LoVo (cell line): Measurements from ENCODE around the gene CD96.

Source experiments
- DNase-seq: peaks from one replicate; pipeline ENCODE4 v3.0.0-alpha.2; 2016; ENCODE audit warnings: low spot score

CD96 gene

GRCh38 chr3:111676211-111677006 is 134.4 kb downstream of the CD96 start:
- peak; percentile 90 for DNase-seq

- no peak for DNase-seq
Observed at GRCh38 chr3:111677007-111677392, 135.0 kb downstream of the CD96 start.

- peak; percentile 28 for DNase-seq
Observed at GRCh38 chr3:111681661-111682426, 139.8 kb downstream of the CD96 start.

- no peak for DNase-seq
Observed at GRCh38 chr3:111684640-111685039, 142.6 kb downstream of the CD96 start.

GRCh38 chr3:111688190-111688800 is 146.3 kb downstream of the CD96 start:
- DNase-seq = no peak

- DNase-seq = no peak
Observed at GRCh38 chr3:111690242-111690641, 148.2 kb downstream of the CD96 start.

- DNase-seq = no peak
Observed at GRCh38 chr3:111691293-111691909, 149.4 kb downstream of the CD96 start.

GRCh38 chr3:111692593-111693552 is 150.9 kb downstream of the CD96 start:
- no peak for DNase-seq

- DNase-seq = no peak
Observed at GRCh38 chr3:111694471-111694870, 152.5 kb downstream of the CD96 start.

GRCh38 chr3:111695636-111696117 is 153.7 kb downstream of the CD96 start:
- peak; percentile 24 for DNase-seq

- DNase-seq = no peak
Observed at GRCh38 chr3:111700054-111700453, 158.1 kb downstream of the CD96 start.

- DNase-seq = no peak
Observed at GRCh38 chr3:111701292-111701906, 159.4 kb downstream of the CD96 start.
